ENCODE measurements around the gene PPP1R2. TPM values are rescaled to one million over a fixed set of nuclear protein-coding genes. Genes with fewer than 3 reads are reported as not detected.

Gene PPP1R2
- total and polyA plus RNA-seq, 4 experiments from 2014 or later = 136 to 303 (median 220) TPM

- H3K4me3 Mint-ChIP-seq = no peak overlapping the region
- POLR2A ChIA-PET (ENCODE audit: partially characterized antibody) = no interaction called here
- no peaks in the 10 kb centered on the region for H3K27me3 ChIP-seq (ENCODE audit: insufficient read depth, low read length)
- H3K27ac Mint-ChIP-seq = no peak overlapping the region
- no peak overlapping the region for H3K27ac ChIP-seq (ENCODE audit: low read depth, low read length)
- DNase-seq = no peak
- H3K36me3 ChIP-seq (ENCODE audit: insufficient read depth, low read length) = no peaks in the 10 kb centered on the region
- H3K4me3 ChIP-seq (ENCODE audit: low read length in 2 of 2) = no peak overlapping the region
- no peaks in the 10 kb centered on the region for H3K36me3 Mint-ChIP-seq
- no peaks in the 10 kb centered on the region for H3K9me3 Mint-ChIP-seq
- H3K4me1 Mint-ChIP-seq = peaks cover 0 to 9% (median 2%) of the 10 kb centered on the region in 4 donors
- H3K27me3 Mint-ChIP-seq = no peaks in the 10 kb centered on the region
- intact Hi-C loops (cut with micrococcal nuclease) = no loop called here
- H3K4me1 ChIP-seq (ENCODE audit: insufficient read depth, low read length) = no peaks in the 10 kb centered on the region
- no peaks in the 10 kb centered on the region for H3K9me3 ChIP-seq (ENCODE audit: control insufficient read depth in 1 of 2, low read length in 2 of 2)
- CTCF ChIA-PET (ENCODE audit: partially characterized antibody) = no interaction called here
Measured at GRCh38 chr3:195574497-195575304, 31.6 kb upstream of the PPP1R2 start.

DNA sequence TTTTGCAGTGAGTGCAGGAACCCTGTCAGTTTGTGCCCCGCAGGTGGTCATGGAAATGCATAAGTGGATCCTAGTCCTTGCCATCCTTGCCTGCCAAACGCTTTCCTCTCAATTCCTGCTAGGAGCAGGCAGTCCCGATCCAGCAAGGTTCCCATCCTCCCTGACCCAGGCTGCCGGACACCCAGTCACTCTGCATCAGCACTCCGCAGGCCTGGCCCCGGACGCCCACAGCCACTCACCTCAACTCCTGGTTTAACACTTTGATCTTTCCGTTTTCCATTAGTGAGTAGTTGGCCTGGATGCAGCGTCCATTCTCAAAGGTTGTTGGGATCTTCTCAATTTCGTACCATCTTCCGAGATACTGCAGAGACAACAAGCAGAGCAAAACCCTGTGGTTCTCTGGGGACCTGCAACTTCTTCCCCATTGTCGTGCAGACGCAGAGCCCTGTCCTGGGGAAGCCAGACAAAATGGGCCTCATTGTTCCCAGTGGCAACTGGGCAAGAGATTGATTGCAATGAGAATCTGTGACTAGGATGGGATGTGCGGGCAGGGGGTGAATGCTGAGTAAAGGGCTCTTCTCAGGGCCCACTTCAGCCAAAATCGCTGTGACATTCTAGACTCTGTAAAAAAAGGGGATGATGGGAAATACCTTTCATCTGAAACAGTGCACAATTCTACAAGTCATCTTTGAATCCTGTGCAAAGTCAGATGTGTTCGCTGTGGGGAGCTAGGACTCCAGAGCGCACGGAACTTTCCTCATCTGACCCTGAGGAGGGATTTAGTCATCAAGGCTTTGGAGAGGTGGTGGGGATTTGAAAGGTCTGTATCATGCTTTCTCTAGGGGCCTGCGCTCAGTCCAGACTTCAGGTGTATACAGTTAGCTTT, 30.7 kb upstream of the PPP1R2 start:
- Histone ChIP-seq H3K4me1 (ENCODE audit: insufficient read depth, low read length) (no peaks in the 10 kb centered on the region), H3K27me3 (ENCODE audit: insufficient read depth, low read length) (no peaks in the 10 kb centered on the region), H3K4me3 (ENCODE audit: low read length in 2 of 2) (no peak overlapping the region), H3K27ac (ENCODE audit: low read depth, low read length) (no peak overlapping the region), H3K36me3 (ENCODE audit: insufficient read depth, low read length) (no peaks in the 10 kb centered on the region), H3K9me3 (ENCODE audit: control insufficient read depth in 1 of 2, low read length in 2 of 2) (no peaks in the 10 kb centered on the region)
- H3K4me1 Mint-ChIP-seq = peaks cover 0 to 9% (median 2%) of the 10 kb centered on the region in 4 donors
- H3K27me3 Mint-ChIP-seq = no peaks in the 10 kb centered on the region
- intact Hi-C loops (cut with micrococcal nuclease) = no loop called here
- H3K9me3 Mint-ChIP-seq = no peaks in the 10 kb centered on the region
- DNase-seq = no peak
- H3K36me3 Mint-ChIP-seq = no peaks in the 10 kb centered on the region
- POLR2A ChIA-PET (ENCODE audit: partially characterized antibody) = interaction anchor here (0.9 kb wide), 1 partner anchor 31 kb away, joined by 3 read pairs; the partner anchor contains the start of gene PPP1R2
- CTCF ChIA-PET (ENCODE audit: partially characterized antibody) = interaction anchor here (0.6 to 1.2 kb wide), 2 partner anchors 26 to 303 kb away, joined by 3 read pairs; partner anchors contain the start of gene XXYLT1
- no peak overlapping the region for H3K4me3 Mint-ChIP-seq
- no peak overlapping the region for H3K27ac Mint-ChIP-seq

DNA sequence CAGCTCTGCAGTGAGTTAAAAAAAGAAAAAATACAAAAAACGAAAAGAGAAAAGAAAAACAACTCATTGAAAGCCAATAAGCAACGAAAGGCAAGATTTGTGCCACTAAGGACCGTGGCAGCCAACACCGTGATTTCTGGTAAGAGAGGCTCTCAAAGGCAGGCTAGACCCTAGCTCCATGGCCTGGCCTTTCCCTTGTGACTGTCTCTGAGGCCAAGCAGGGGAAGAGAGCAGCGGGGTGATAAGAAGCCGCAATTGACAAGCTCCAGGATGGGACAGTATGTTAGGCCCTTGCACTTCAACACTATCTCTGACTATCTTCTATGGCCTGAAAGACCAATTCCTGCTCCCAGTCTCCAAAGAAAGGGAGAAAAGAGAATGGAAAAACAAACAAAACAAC, 28.2 kb upstream of the PPP1R2 start:
- no peak overlapping the region for H3K27ac ChIP-seq (ENCODE audit: low read depth, low read length)
- H3K4me1 ChIP-seq (ENCODE audit: insufficient read depth, low read length) = no peaks in the 10 kb centered on the region
- no peak overlapping the region for H3K4me3 Mint-ChIP-seq
- no peaks in the 10 kb centered on the region for H3K36me3 ChIP-seq (ENCODE audit: insufficient read depth, low read length)
- no peaks in the 10 kb centered on the region for H3K9me3 ChIP-seq (ENCODE audit: control insufficient read depth in 1 of 2, low read length in 2 of 2)
- H3K4me3 ChIP-seq (ENCODE audit: low read length in 2 of 2) = no peak overlapping the region
- H3K36me3 Mint-ChIP-seq = no peaks in the 10 kb centered on the region
- no peaks in the 10 kb centered on the region for H3K9me3 Mint-ChIP-seq
- H3K4me1 Mint-ChIP-seq = peaks cover 0 to 9% (median 2%) of the 10 kb centered on the region in 4 donors
- POLR2A ChIA-PET (ENCODE audit: partially characterized antibody) = no interaction called here
- CTCF ChIA-PET (ENCODE audit: partially characterized antibody) = interaction anchor here (1.0 to 1.6 kb wide), 2 partner anchors 12 to 13 kb away, joined by 3 read pairs; partner anchors contain the start of gene APOD
- no peaks in the 10 kb centered on the region for H3K27me3 Mint-ChIP-seq
- intact Hi-C loops (cut with micrococcal nuclease) = no loop called here
- no peaks in the 10 kb centered on the region for H3K27me3 ChIP-seq (ENCODE audit: insufficient read depth, low read length)
- no peak for DNase-seq
- no peak overlapping the region for H3K27ac Mint-ChIP-seq

- H3K4me3 Mint-ChIP-seq = no peak overlapping the region
- H3K36me3 Mint-ChIP-seq = no peaks in the 10 kb centered on the region
- CTCF ChIA-PET (ENCODE audit: partially characterized antibody) = interaction anchor here (1.0 to 1.6 kb wide), 2 partner anchors 11 to 13 kb away, joined by 3 read pairs; partner anchors contain the start of gene APOD
- Histone ChIP-seq H3K4me3 (ENCODE audit: low read length in 2 of 2) (no peak overlapping the region), H3K27ac (ENCODE audit: low read depth, low read length) (no peak overlapping the region), H3K36me3 (ENCODE audit: insufficient read depth, low read length) (no peaks in the 10 kb centered on the region), H3K4me1 (ENCODE audit: insufficient read depth, low read length) (no peaks in the 10 kb centered on the region), H3K27me3 (ENCODE audit: insufficient read depth, low read length) (no peaks in the 10 kb centered on the region), H3K9me3 (ENCODE audit: control insufficient read depth in 1 of 2, low read length in 2 of 2) (no peaks in the 10 kb centered on the region)
- DNase-seq = no peak
- POLR2A ChIA-PET (ENCODE audit: partially characterized antibody) = no interaction called here
- H3K9me3 Mint-ChIP-seq = no peaks in the 10 kb centered on the region
- intact Hi-C loops (cut with micrococcal nuclease) = no loop called here
- no peaks in the 10 kb centered on the region for H3K27me3 Mint-ChIP-seq
- H3K4me1 Mint-ChIP-seq = peaks cover 0 to 9% (median 2%) of the 10 kb centered on the region in 4 donors
- H3K27ac Mint-ChIP-seq = peak overlapping the region in 1 of 7 donors; percentile 4
Measured at GRCh38 chr3:195570912-195571311, 27.8 kb upstream of the PPP1R2 start.

DNA sequence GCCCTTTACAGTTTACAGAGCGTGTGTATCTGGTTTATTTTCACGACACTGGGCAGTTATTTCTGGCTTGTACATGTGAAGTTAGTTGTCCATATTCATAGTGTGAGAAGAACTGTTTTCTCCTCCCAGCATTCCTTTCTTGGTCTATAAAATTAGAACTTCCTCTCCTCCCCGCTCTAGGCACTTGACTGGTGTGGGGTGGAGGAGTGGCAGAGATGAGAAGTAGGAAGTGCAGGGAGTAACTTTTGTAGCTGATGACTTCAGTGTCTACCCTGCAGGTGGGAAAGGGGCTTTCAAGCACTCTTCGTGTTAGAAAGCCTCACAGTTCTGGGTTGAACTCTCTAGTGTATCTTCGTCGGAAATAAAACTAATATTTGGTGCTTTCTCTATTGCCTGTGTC, 27.2 kb upstream of the PPP1R2 start:
- ChIA-PET POLR2A (ENCODE audit: partially characterized antibody) (no interaction called here), CTCF (ENCODE audit: partially characterized antibody) (interaction anchor here (1.6 kb wide), 1 partner anchor 14 kb away, joined by 3 read pairs; the partner anchor contains the start of gene APOD)
- Mint-ChIP-seq H3K27ac (peak overlapping the region in 1 of 7 donors; percentile 49), H3K4me3 (no peak overlapping the region), H3K27me3 (no peaks in the 10 kb centered on the region), H3K36me3 (no peaks in the 10 kb centered on the region), H3K9me3 (no peaks in the 10 kb centered on the region), H3K4me1 (peaks cover 0 to 9% (median 2%) of the 10 kb centered on the region in 4 donors)
- H3K36me3 ChIP-seq (ENCODE audit: insufficient read depth, low read length) = no peaks in the 10 kb centered on the region
- DNase-seq = no peak
- H3K4me3 ChIP-seq (ENCODE audit: low read length in 2 of 2) = no peak overlapping the region
- no peaks in the 10 kb centered on the region for H3K4me1 ChIP-seq (ENCODE audit: insufficient read depth, low read length)
- intact Hi-C loops (cut with micrococcal nuclease) = no loop called here
- H3K27me3 ChIP-seq (ENCODE audit: insufficient read depth, low read length) = no peaks in the 10 kb centered on the region
- no peak overlapping the region for H3K27ac ChIP-seq (ENCODE audit: low read depth, low read length)
- H3K9me3 ChIP-seq (ENCODE audit: control insufficient read depth in 1 of 2, low read length in 2 of 2) = no peaks in the 10 kb centered on the region

GRCh38 chr3:195568630-195569029, 25.5 kb upstream of the PPP1R2 start:
- Histone ChIP-seq H3K27ac (ENCODE audit: low read depth, low read length) (no peak overlapping the region), H3K9me3 (ENCODE audit: control insufficient read depth in 1 of 2, low read length in 2 of 2) (no peaks in the 10 kb centered on the region), H3K4me3 (ENCODE audit: low read length in 2 of 2) (no peak overlapping the region), H3K27me3 (ENCODE audit: insufficient read depth, low read length) (no peaks in the 10 kb centered on the region), H3K36me3 (ENCODE audit: insufficient read depth, low read length) (no peaks in the 10 kb centered on the region), H3K4me1 (ENCODE audit: insufficient read depth, low read length) (no peaks in the 10 kb centered on the region)
- Mint-ChIP-seq H3K27ac (no peak overlapping the region), H3K4me3 (no peak overlapping the region), H3K4me1 (peaks cover 0 to 9% (median 2%) of the 10 kb centered on the region in 4 donors), H3K9me3 (no peaks in the 10 kb centered on the region), H3K27me3 (no peaks in the 10 kb centered on the region), H3K36me3 (no peaks in the 10 kb centered on the region)
- ChIA-PET CTCF (ENCODE audit: partially characterized antibody) (no interaction called here), POLR2A (ENCODE audit: partially characterized antibody) (interaction anchor here (1.4 kb wide), 1 partner anchor 15 kb away, joined by 3 read pairs; the partner anchor contains the start of gene APOD)
- DNase-seq = no peak
- intact Hi-C loops (cut with micrococcal nuclease) = no loop called here

GRCh38 chr3:195566797-195567196, 23.7 kb upstream of the PPP1R2 start:
- H3K27ac ChIP-seq (ENCODE audit: low read depth, low read length) = no peak overlapping the region
- H3K4me1 Mint-ChIP-seq = peaks cover 0 to 9% (median 2%) of the 10 kb centered on the region in 4 donors
- H3K27me3 Mint-ChIP-seq = no peaks in the 10 kb centered on the region
- H3K4me3 Mint-ChIP-seq = no peak overlapping the region
- H3K27ac Mint-ChIP-seq = no peak overlapping the region
- intact Hi-C loops (cut with micrococcal nuclease) = no loop called here
- H3K36me3 Mint-ChIP-seq = no peaks in the 10 kb centered on the region
- DNase-seq = no peak
- no peaks in the 10 kb centered on the region for H3K4me1 ChIP-seq (ENCODE audit: insufficient read depth, low read length)
- H3K9me3 Mint-ChIP-seq = no peaks in the 10 kb centered on the region
- CTCF ChIA-PET (ENCODE audit: partially characterized antibody) = interaction anchor here (0.7 to 0.8 kb wide), 2 partner anchors 8 to 284 kb away, joined by 3 read pairs; no protein-coding TSS in a partner anchor
- H3K4me3 ChIP-seq (ENCODE audit: low read length in 2 of 2) = no peak overlapping the region
- POLR2A ChIA-PET (ENCODE audit: partially characterized antibody) = no interaction called here
- H3K27me3 ChIP-seq (ENCODE audit: insufficient read depth, low read length) = no peaks in the 10 kb centered on the region
- H3K9me3 ChIP-seq (ENCODE audit: control insufficient read depth in 1 of 2, low read length in 2 of 2) = no peaks in the 10 kb centered on the region
- no peaks in the 10 kb centered on the region for H3K36me3 ChIP-seq (ENCODE audit: insufficient read depth, low read length)
